ENCODE results near the gene FAM32A.

GRCh38 chr19:16200038-16201010 lies 15.1 kb downstream of the FAM32A start:
- no peak for TF ChIP-seq POLR2A (IDR thresholded peaks at IDR 0.05)
- TF ChIP-seq CTCF (IDR thresholded peaks at IDR 0.05) = no peak
- TF ChIP-seq POLR2AphosphoS5 (IDR thresholded peaks at IDR 0.05) = no peak

Measured in transverse colon (tissue), 4 donors.